HepG2 (cell line): Measurements from ENCODE around the gene ATP9A.

Experiments used
- POLR2AphosphoS5 ChIP-seq: IDR thresholded peaks from 2 replicates; pipeline ENCODE4 v1.6.1; 2012; ENCODE audit warnings: low read depth, low read length
- SOX5 ChIP-seq: IDR thresholded peaks from 2 replicates; pipeline ENCODE4 v1.6.1; 2016; ENCODE audit warnings: borderline replicate concordance

DNA sequence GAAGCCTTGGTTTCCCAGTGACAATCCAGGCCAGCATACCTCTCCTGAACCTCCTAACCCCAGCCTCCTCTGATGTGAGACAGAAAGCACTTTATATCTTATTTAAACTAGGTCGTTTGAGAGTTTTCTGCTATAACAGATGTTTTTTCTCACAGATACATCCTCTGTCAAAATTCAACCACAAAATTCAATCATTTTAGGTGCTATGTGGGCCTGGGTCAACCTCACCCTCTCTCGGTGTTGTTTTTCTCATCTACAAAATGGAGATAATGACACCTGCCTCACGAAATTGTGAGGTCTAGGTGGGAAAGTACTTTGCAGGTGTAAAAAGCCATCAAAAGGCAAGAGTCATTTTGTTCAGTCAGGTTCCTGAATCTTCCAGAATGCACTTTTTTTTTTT lies 179.4 kb downstream of the ATP9A start:
- no peak for TF ChIP-seq SOX5
- no peak for TF ChIP-seq POLR2AphosphoS5
